Mucosa of rectum (tissue), 2 donors: Measurements from ENCODE around the gene COL4A2.

ENCODE experiments used
- H3K27ac ChIP-seq, 2 donors: one replicate each; pipeline ENCODE4 v1.7.0; 2013; ENCODE audit warnings: inconsistent platforms in 2 of 2, low read depth in 2 of 2, low read length in 2 of 2
- H3K27me3 ChIP-seq, 2 donors: one replicate each; pipeline ENCODE4 v1.7.0; 2013; ENCODE audit warnings: low read length in 2 of 2; ENCODE audit not compliant: control insufficient read depth in 2 of 2, insufficient read depth in 2 of 2
- H3K36me3 ChIP-seq, 2 donors: one replicate each; pipeline ENCODE4 v1.7.0; 2013; ENCODE audit warnings: low read length in 2 of 2; ENCODE audit not compliant: control insufficient read depth in 2 of 2, insufficient read depth in 2 of 2
- H3K4me1 ChIP-seq, 2 donors: one replicate each; pipeline ENCODE4 v1.7.0; 2013; ENCODE audit warnings: low read length in 2 of 2, mild to moderate bottlenecking in 1 of 2; ENCODE audit not compliant: control insufficient read depth in 2 of 2, insufficient read depth in 2 of 2
- H3K4me3 ChIP-seq, 2 donors: one replicate each; pipeline ENCODE4 v1.7.0; 2013; ENCODE audit warnings: low read length in 2 of 2
- H3K9ac ChIP-seq, 2 donors: one replicate each; pipeline ENCODE4 v1.7.0; 2013; ENCODE audit warnings: low read length in 2 of 2, low read depth in 1 of 2, mild to moderate bottlenecking in 1 of 2
- H3K9me3 ChIP-seq, 2 donors: one replicate each; pipeline ENCODE4 v1.7.0; 2013; ENCODE audit warnings: low read length in 2 of 2; ENCODE audit not compliant: control insufficient read depth in 2 of 2
- donor health status: healthy.
- donor health status: Normal muscosa, but diverticular disease.

COL4A2 gene

GRCh38 chr13:110338441-110339101, 31.5 kb downstream of the COL4A2 start:
- H3K4me3 ChIP-seq: no peak overlapping the region
- H3K36me3 ChIP-seq: no peaks in the 10 kb centered on the region
- no peak overlapping the region for H3K9ac ChIP-seq
- no peaks in the 10 kb centered on the region for H3K9me3 ChIP-seq
- peaks cover 0 to 7% of the 10 kb centered on the region in 2 donors for H3K27me3 ChIP-seq
- peaks cover 10 to 15% of the 10 kb centered on the region in 2 donors for H3K4me1 ChIP-seq
- peak overlapping the region; percentile 54 to 75 for H3K27ac ChIP-seq

- Histone ChIP-seq H3K27ac (peak overlapping the region; percentile 54 to 75), H3K4me1 (peaks cover 10 to 15% of the 10 kb centered on the region in 2 donors), H3K27me3 (peaks cover 0 to 7% of the 10 kb centered on the region in 2 donors), H3K9me3 (no peaks in the 10 kb centered on the region), H3K36me3 (no peaks in the 10 kb centered on the region), H3K4me3 (no peak overlapping the region), H3K9ac (no peak overlapping the region)
Observed at GRCh38 chr13:110339263-110339662, 32.2 kb downstream of the COL4A2 start.

DNA sequence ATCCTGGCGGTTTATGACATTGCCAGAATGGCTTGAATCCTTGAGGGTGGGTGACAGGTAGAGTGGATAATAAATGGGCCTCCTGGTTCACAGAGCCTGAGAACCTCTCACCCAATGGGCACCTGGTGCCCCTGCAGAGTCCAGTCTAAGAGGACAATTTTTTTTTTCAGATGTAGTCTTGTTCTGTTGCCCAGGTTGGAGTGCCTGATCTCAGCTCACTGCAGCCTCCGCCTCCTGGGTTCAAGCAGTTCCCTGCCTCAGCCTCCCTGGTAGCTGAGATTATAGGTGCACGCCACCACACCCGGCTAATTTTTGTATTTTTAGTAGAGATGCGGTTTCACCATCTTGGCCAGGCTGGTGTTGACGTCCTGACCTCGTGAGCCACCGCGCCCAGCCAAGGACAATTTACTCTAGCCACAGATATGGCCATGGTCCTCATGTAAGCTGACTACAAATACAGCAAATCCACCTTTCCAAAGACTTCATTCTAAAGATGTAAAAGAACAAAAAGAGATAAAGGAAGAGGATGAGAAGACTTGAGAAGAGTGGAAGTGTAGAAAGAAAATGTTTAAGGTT, 33.0 kb downstream of the COL4A2 start:
- Histone ChIP-seq H3K27ac (peak overlapping the region; percentile 66 to 75), H3K27me3 (peaks cover 0 to 7% of the 10 kb centered on the region in 2 donors), H3K4me3 (no peak overlapping the region), H3K36me3 (no peaks in the 10 kb centered on the region), H3K9ac (no peak overlapping the region), H3K4me1 (peaks cover 10 to 15% of the 10 kb centered on the region in 2 donors), H3K9me3 (no peaks in the 10 kb centered on the region)

DNA sequence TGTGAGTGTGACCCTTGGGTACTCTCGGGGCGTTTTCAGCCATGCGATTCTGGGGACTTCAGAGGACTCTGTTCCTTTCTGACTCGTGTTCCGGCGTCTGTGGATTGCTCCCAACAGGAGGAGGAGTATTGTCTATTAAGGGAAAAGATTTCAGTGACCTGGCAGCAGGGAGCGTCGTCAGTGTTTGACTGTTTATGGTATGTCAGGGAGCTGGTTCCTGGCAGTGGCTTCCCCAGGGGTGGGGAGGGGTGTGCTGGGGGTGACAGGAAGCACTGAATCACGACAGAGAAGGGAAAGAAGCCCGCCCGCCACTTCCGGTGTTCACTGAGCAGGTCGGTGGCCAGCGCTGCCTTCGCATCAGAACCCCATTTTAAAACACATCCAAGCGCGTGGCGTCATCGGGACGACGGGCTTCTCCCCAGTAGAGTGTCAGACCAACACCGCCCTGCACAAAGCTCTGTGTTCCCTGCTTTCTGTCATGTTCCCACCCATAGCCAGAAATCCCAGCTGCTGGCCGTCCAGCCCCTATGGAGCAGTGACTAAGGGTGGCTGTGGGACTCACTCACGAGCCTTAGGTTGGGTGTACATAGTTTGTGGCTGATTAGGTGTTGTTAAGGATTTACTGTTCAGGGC, 33.8 kb downstream of the COL4A2 start:
- H3K27me3 ChIP-seq: peaks cover 0 to 7% of the 10 kb centered on the region in 2 donors
- peak overlapping the region; percentile 41 to 42 for H3K9ac ChIP-seq
- no peaks in the 10 kb centered on the region for H3K9me3 ChIP-seq
- H3K4me3 ChIP-seq: peak overlapping the region in 1 of 2 donors; percentile 5
- H3K36me3 ChIP-seq: no peaks in the 10 kb centered on the region
- peak overlapping the region; percentile 66 to 75 for H3K27ac ChIP-seq
- H3K4me1 ChIP-seq: peaks cover 10 to 17% of the 10 kb centered on the region in 2 donors

GRCh38 chr13:110341445-110342244, 34.6 kb downstream of the COL4A2 start:
- no peak overlapping the region for H3K4me3 ChIP-seq
- no peaks in the 10 kb centered on the region for H3K9me3 ChIP-seq
- peaks cover 0 to 7% of the 10 kb centered on the region in 2 donors for H3K27me3 ChIP-seq
- H3K9ac ChIP-seq: peak overlapping the region; percentile 41 to 42
- H3K4me1 ChIP-seq: peaks cover 14 to 24% of the 10 kb centered on the region in 2 donors
- H3K36me3 ChIP-seq: no peaks in the 10 kb centered on the region
- peak overlapping the region; percentile 66 to 75 for H3K27ac ChIP-seq

DNA sequence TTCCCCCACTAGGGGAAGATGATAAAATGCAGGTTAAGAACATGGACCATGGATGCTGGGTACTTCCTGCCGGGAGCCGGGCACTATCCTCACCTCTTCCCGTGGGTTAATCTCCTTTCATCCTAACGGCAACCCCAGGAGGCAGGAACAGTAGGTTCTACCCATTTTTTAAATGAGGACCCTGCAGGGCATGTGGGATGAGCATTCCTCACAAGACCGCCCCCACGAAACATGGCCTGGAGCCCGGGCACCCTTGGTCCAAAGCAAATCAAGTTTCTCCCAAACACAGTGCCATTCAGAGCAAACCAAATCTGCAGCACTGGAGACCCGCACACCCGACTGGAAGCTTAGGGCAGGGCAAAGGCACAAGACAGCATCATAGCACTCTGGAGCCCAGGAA, 35.4 kb downstream of the COL4A2 start:
- H3K9ac ChIP-seq: no peak overlapping the region
- no peaks in the 10 kb centered on the region for H3K36me3 ChIP-seq
- no peaks in the 10 kb centered on the region for H3K9me3 ChIP-seq
- peak overlapping the region in 1 of 2 donors; percentile 0 for H3K27ac ChIP-seq
- peaks cover 0 to 7% of the 10 kb centered on the region in 2 donors for H3K27me3 ChIP-seq
- peaks cover 22 to 25% of the 10 kb centered on the region in 2 donors for H3K4me1 ChIP-seq
- no peak overlapping the region for H3K4me3 ChIP-seq

DNA sequence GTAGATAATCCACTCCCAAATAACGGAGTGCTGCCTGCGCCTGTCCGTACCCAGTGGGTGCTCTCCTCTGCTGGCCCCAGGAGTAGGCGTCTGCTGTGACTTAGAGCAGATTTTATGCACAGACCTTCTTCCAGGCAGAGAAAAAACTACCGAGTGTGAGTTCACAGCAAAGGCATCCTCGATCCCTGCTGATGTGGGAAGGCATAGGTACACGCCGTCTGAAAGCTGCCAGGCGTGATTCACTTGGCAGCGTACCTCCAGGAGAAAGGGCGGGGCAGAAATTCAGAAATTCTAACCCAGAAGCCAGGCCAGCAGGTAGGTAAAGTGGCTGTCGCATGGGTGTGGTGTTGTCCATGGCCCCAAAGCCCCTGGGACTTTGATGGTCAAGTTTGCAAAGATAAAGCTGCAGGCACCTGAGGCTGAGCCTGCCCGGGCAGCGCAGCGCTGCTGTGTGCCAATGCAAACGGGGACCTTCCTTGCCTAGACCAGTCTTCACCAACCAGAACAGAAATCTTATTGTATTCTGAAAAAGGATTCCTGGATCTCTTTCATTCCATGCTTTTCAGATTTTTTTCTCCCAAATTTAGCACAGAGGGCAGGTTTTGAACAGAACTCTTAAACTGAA, 36.3 kb downstream of the COL4A2 start:
- Histone ChIP-seq H3K27ac (peak overlapping the region in 1 of 2 donors; percentile 7), H3K9me3 (no peaks in the 10 kb centered on the region), H3K36me3 (no peaks in the 10 kb centered on the region), H3K9ac (no peak overlapping the region), H3K4me1 (peaks cover 28 to 29% of the 10 kb centered on the region in 2 donors), H3K27me3 (peaks cover 0 to 7% of the 10 kb centered on the region in 2 donors), H3K4me3 (no peak overlapping the region)

DNA sequence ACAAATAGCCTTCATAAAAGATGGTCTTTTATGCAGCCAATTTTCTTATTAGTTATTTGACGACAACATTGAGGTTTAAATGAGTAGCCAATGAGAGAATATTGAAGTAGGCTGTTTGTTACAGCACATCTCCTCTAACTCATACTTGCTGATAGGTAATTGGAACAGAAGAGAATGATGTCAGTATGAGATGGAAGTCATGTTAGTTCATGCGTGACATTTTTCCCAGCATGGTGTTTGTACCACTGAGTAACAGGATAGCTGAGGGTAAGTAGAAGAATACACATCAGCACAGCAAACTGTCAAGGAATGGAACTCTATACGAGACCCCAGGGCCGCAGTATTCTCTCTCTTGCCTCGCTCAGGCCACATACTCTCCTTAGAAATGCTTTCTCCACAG, 37.2 kb downstream of the COL4A2 start:
- no peaks in the 10 kb centered on the region for H3K36me3 ChIP-seq
- H3K9me3 ChIP-seq: no peaks in the 10 kb centered on the region
- no peak overlapping the region for H3K27ac ChIP-seq
- H3K27me3 ChIP-seq: peaks cover 0 to 7% of the 10 kb centered on the region in 2 donors
- peaks cover 28 to 30% of the 10 kb centered on the region in 2 donors for H3K4me1 ChIP-seq
- H3K4me3 ChIP-seq: no peak overlapping the region
- H3K9ac ChIP-seq: no peak overlapping the region

DNA sequence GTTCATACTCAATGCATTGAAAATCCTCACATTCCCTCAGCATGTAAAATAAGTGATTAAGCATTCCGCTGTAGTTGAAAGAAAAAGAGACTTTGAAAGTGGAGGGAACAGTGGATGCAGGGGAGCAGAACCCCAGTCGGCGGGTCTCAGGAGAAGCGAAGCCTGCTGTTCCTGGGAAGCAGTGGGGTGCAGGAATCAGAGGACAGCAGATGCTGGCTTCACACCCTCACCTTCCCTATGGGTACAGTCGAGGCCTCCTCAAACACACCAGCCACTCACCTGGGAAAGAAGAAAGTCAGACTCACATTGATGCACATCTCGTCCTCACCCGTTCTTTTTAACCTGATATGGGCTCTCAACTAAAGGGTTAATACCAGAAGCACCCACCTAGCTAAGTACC, 38.2 kb downstream of the COL4A2 start:
- H3K9ac ChIP-seq: no peak overlapping the region
- no peak overlapping the region for H3K4me3 ChIP-seq
- H3K4me1 ChIP-seq: peaks cover 28 to 30% of the 10 kb centered on the region in 2 donors
- H3K27ac ChIP-seq: no peak overlapping the region
- H3K9me3 ChIP-seq: no peaks in the 10 kb centered on the region
- H3K27me3 ChIP-seq: peaks cover 0 to 7% of the 10 kb centered on the region in 2 donors
- H3K36me3 ChIP-seq: no peaks in the 10 kb centered on the region
